GM18867 (cell line): ENCODE results near the gene ZNF12.
"Not testable (repeated sequence)": the region's sequence is repeated elsewhere in the genome, so short reads cannot be mapped to it uniquely, and the experiment has no call there.

Source experiments
- ATAC-seq: cut with Tn5 transposase; IDR thresholded peaks from one replicate; pipeline ENCODE4 v1.9.1; 2021; ENCODE audit warnings: mild to moderate bottlenecking, moderate library complexity; ENCODE audit not compliant: unreplicated experiment

The ZNF12 gene

GRCh38 chr7:6706666-6707407 is at the start of gene ZNF12:
ZNF12 (minus strand) TSS chr7:6706947; CDS start chr7:6705173, 1,774 bp downstream.
- ATAC-seq = peak; percentile 94

- not testable (repeated sequence) for ATAC-seq
These were observed 47.2 kb upstream of the ZNF12 start, which contains the start of gene RSPH10B2 for GRCh38 chr7:6753964-6754363. RSPH10B2 (plus strand) TSS chr7:6754103; CDS start chr7:6757678, 3,575 bp downstream.

GRCh38 chr7:6750173-6750572 is 43.4 kb upstream of the ZNF12 start:
- not testable (repeated sequence) for ATAC-seq

GRCh38 chr7:6749335-6749734 is 42.6 kb upstream of the ZNF12 start:
- not testable (repeated sequence) for ATAC-seq

GRCh38 chr7:6744410-6745100 is 37.8 kb upstream of the ZNF12 start:
- ATAC-seq = not testable (repeated sequence)

GRCh38 chr7:6738415-6738814 is 31.7 kb upstream of the ZNF12 start:
- ATAC-seq = not testable (repeated sequence)

- no peak for ATAC-seq
These were observed 23.5 kb upstream of the ZNF12 start for GRCh38 chr7:6730343-6730633.

GRCh38 chr7:6729492-6730342 is 23.0 kb upstream of the ZNF12 start:
- ATAC-seq = peak; percentile 95

GRCh38 chr7:6728893-6729491 is 22.2 kb upstream of the ZNF12 start:
- not testable (repeated sequence) for ATAC-seq

- ATAC-seq = no peak
These were observed 20.9 kb upstream of the ZNF12 start for GRCh38 chr7:6727663-6728062.

GRCh38 chr7:6726341-6726740 is 19.6 kb upstream of the ZNF12 start:
- ATAC-seq = not testable (repeated sequence)

GRCh38 chr7:6725003-6725402 is 18.3 kb upstream of the ZNF12 start:
- ATAC-seq = peak; percentile 65

GRCh38 chr7:6724351-6724750 is 17.6 kb upstream of the ZNF12 start:
- ATAC-seq = not testable (repeated sequence)

- no peak for ATAC-seq
These were observed 11.4 kb upstream of the ZNF12 start for GRCh38 chr7:6718124-6718523.

- ATAC-seq = not testable (repeated sequence)
These were observed 9.2 kb upstream of the ZNF12 start for GRCh38 chr7:6715898-6716297.

- ATAC-seq = no peak
These were observed 7.6 kb upstream of the ZNF12 start for GRCh38 chr7:6714360-6714759.

GRCh38 chr7:6709808-6710207 is 3.1 kb upstream of the ZNF12 start:
- no peak for ATAC-seq

GRCh38 chr7:6708304-6708703 is 1.6 kb upstream of the ZNF12 start:
- no peak for ATAC-seq

GRCh38 chr7:6705959-6706665 is 635 bp downstream of the ZNF12 start:
- peak; percentile 30 for ATAC-seq

GRCh38 chr7:6701860-6702259 is 4.9 kb downstream of the ZNF12 start:
- no peak for ATAC-seq
